Vagina (tissue), 2 donors: ENCODE results near the gene CHD9.
A peak's percentile ranks its signal among the peaks of the same experiment; 100 is the strongest.

Experiments
- POLR2A ChIP-seq, 2 donors: fragments of 450-650 bp; IDR thresholded peaks; one replicate each; pipeline ENCODE4 v1.6.1; 2017; ENCODE audit warnings: antibody characterized with exemption in 2 of 2, mild to moderate bottlenecking in 2 of 2, moderate library complexity in 2 of 2
- POLR2AphosphoS5 ChIP-seq, 2 donors: sonication (generic); formaldehyde crosslinking; IDR thresholded peaks; one replicate each; pipeline ENCODE4 v1.9.0; 2017; ENCODE audit warnings: antibody characterized with exemption in 2 of 2, mild to moderate bottlenecking in 2 of 2, low read depth in 1 of 2; ENCODE audit not compliant: insufficient read depth in 1 of 2
- TF ChIP-seq, protein P1 (sequence below), 3 experiments: fragments of 450-650 bp in 2 of 3; fragments of 200-600 bp in 1 of 3; sonication (generic) in 1 of 3; IDR thresholded peaks; one replicate each; pipeline ENCODE4 v1.5.1; 2017 to 2019; ENCODE audit warnings: antibody characterized with exemption in 3 of 3, mild to moderate bottlenecking in 2 of 3, moderate library complexity in 2 of 3

DNA sequence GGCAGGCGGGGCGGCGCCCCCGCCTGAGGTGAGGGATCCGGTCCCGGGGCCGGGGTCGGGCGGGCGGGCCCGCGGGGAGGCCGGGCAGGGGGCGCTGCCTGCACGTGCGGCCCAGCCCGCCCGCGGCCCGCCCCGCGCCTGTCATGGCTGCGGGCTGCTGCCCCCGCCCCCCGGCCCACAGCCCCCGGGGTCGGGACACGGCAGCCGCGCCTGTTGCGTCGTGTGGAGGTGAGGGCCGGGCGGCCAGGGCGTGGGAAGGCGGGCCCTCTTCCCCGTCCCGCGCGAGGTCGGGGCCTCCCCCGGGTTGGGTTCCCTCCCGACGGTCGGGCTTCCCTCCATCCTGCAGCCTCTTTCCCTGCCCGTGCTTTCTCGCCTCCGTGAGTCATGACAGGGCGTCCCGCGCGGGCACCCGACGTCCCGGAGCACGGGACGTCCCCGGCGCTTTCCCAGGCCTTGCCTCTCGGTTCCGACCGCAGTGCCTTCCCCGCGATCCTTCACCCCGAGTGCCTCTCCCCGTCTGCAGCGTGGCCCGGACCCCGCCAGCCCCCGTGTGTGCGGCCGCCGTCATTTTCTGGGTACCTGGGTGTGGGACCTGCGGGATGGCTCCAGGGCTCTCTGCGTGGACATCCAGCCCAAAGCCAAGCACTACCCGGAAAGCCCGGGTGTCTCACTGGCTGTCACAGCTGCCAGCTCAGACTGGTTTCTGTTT, 76.7 kb downstream of the CHD9 start:
- TF ChIP-seq POLR2A (IDR thresholded peaks at IDR 0.05) = no peak
- TF ChIP-seq, protein P1, sequence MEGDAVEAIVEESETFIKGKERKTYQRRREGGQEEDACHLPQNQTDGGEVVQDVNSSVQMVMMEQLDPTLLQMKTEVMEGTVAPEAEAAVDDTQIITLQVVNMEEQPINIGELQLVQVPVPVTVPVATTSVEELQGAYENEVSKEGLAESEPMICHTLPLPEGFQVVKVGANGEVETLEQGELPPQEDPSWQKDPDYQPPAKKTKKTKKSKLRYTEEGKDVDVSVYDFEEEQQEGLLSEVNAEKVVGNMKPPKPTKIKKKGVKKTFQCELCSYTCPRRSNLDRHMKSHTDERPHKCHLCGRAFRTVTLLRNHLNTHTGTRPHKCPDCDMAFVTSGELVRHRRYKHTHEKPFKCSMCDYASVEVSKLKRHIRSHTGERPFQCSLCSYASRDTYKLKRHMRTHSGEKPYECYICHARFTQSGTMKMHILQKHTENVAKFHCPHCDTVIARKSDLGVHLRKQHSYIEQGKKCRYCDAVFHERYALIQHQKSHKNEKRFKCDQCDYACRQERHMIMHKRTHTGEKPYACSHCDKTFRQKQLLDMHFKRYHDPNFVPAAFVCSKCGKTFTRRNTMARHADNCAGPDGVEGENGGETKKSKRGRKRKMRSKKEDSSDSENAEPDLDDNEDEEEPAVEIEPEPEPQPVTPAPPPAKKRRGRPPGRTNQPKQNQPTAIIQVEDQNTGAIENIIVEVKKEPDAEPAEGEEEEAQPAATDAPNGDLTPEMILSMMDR (IDR thresholded peaks at IDR 0.05) = no peak
- TF ChIP-seq POLR2AphosphoS5 (IDR thresholded peaks at IDR 0.05; ENCODE audit: insufficient read depth in 1 of 2, low read depth in 1 of 2) = peak in 1 of 2 donors; percentile 69
